ENCODE results near the gene SMOC2.

SMOC2 gene

GRCh38 chr6:168589275-168589674 lies 148.3 kb downstream of the SMOC2 start:
- peaks cover 4% of the 10 kb centered on the region for H3K27me3 Mint-ChIP-seq (ENCODE audit: low read depth, poor library complexity)
- H3K9me3 Mint-ChIP-seq: peaks cover 10% of the 10 kb centered on the region
- TF ChIP-seq, protein P1, sequence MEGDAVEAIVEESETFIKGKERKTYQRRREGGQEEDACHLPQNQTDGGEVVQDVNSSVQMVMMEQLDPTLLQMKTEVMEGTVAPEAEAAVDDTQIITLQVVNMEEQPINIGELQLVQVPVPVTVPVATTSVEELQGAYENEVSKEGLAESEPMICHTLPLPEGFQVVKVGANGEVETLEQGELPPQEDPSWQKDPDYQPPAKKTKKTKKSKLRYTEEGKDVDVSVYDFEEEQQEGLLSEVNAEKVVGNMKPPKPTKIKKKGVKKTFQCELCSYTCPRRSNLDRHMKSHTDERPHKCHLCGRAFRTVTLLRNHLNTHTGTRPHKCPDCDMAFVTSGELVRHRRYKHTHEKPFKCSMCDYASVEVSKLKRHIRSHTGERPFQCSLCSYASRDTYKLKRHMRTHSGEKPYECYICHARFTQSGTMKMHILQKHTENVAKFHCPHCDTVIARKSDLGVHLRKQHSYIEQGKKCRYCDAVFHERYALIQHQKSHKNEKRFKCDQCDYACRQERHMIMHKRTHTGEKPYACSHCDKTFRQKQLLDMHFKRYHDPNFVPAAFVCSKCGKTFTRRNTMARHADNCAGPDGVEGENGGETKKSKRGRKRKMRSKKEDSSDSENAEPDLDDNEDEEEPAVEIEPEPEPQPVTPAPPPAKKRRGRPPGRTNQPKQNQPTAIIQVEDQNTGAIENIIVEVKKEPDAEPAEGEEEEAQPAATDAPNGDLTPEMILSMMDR (IDR thresholded peaks at IDR 0.05): no peak
- no peak for DNase-seq
- no peaks in the 10 kb centered on the region for H3K4me1 Mint-ChIP-seq
- no peak overlapping the region for H3K4me3 Mint-ChIP-seq
- no peaks in the 10 kb centered on the region for H3K36me3 Mint-ChIP-seq (ENCODE audit: low read depth)
- H3K27ac Mint-ChIP-seq: no peak overlapping the region

- Mint-ChIP-seq H3K4me1 (no peaks in the 10 kb centered on the region), H3K27ac (no peak overlapping the region), H3K4me3 (no peak overlapping the region), H3K36me3 (ENCODE audit: low read depth) (no peaks in the 10 kb centered on the region), H3K9me3 (peaks cover 14% of the 10 kb centered on the region), H3K27me3 (ENCODE audit: low read depth, poor library complexity) (peaks cover 4% of the 10 kb centered on the region)
- TF ChIP-seq, protein P1 (IDR thresholded peaks at IDR 0.05): no peak
- DNase-seq: no peak
Observed at GRCh38 chr6:168590406-168590805, 149.4 kb downstream of the SMOC2 start.

- Mint-ChIP-seq H3K27me3 (ENCODE audit: low read depth, poor library complexity) (no peaks in the 10 kb centered on the region), H3K4me3 (no peak overlapping the region), H3K4me1 (peaks cover 9% of the 10 kb centered on the region), H3K27ac (no peak overlapping the region), H3K36me3 (ENCODE audit: low read depth) (peaks cover 5% of the 10 kb centered on the region), H3K9me3 (peaks cover 7% of the 10 kb centered on the region)
- no peak for DNase-seq
- TF ChIP-seq, protein P1 (IDR thresholded peaks at IDR 0.05): no peak
Observed at GRCh38 chr6:168596344-168596743, 155.4 kb downstream of the SMOC2 start.

DNA sequence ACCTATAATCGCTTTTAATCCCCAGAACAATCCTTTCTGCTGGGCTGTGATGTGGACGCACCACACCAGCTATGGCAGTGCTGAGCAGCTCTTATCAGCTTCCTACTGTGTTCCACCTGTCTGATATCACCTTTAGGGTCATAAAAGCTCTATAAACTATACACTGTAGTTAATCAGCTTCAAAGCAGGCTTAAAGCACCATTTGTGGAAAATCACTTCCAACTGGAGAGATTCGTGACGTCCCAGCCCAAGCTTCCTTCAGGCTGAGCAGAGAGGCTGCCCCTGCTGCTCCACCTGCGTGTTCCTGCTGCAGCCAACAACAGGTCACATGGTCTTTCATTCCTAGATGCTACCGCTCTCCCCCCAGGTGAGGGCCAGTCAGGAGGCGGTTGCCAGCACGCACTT lies 156.5 kb downstream of the SMOC2 start:
- Mint-ChIP-seq H3K36me3 (ENCODE audit: low read depth) (peaks cover 5% of the 10 kb centered on the region), H3K9me3 (peaks cover 3% of the 10 kb centered on the region), H3K27me3 (ENCODE audit: low read depth, poor library complexity) (no peaks in the 10 kb centered on the region), H3K27ac (no peak overlapping the region), H3K4me1 (peaks cover 20% of the 10 kb centered on the region), H3K4me3 (no peak overlapping the region)
- TF ChIP-seq, protein P1 (IDR thresholded peaks at IDR 0.05): no peak
- no peak for DNase-seq

- Mint-ChIP-seq H3K4me3 (no peak overlapping the region), H3K36me3 (ENCODE audit: low read depth) (peaks cover 5% of the 10 kb centered on the region), H3K9me3 (peaks cover 3% of the 10 kb centered on the region), H3K27me3 (ENCODE audit: low read depth, poor library complexity) (no peaks in the 10 kb centered on the region), H3K4me1 (peaks cover 30% of the 10 kb centered on the region), H3K27ac (no peak overlapping the region)
- no peak for DNase-seq
- TF ChIP-seq, protein P1 (IDR thresholded peaks at IDR 0.05): no peak
Observed at GRCh38 chr6:168598251-168599117, 157.5 kb downstream of the SMOC2 start.

DNA sequence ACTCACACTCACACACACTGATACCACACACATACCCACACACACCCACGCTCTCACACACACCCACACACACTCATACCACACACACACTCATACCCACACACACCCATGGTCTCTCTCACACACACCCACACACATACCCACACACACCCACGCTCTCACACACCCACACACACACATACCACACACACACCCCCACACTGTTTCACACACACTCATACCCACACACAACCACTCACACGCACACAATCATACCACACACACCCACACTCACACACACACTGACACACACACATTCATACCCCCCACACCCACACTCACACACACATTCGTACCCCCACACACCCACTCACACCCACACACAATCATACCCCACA lies 158.1 kb downstream of the SMOC2 start:
- Mint-ChIP-seq H3K4me3 (no peak overlapping the region), H3K27ac (no peak overlapping the region), H3K36me3 (ENCODE audit: low read depth) (peaks cover 5% of the 10 kb centered on the region), H3K9me3 (peaks cover 3% of the 10 kb centered on the region), H3K4me1 (peaks cover 30% of the 10 kb centered on the region), H3K27me3 (ENCODE audit: low read depth, poor library complexity) (no peaks in the 10 kb centered on the region)
- no peak for DNase-seq
- TF ChIP-seq, protein P1 (IDR thresholded peaks at IDR 0.05): no peak

Measured in nephron progenitor cell (in vitro differentiated cells).